Fibroblast of mammary gland (primary cell): ENCODE data around the gene EPHB2.
A peak's percentile ranks its signal among the peaks of the same experiment; 100 is the strongest.

Experiments used
- DNase-seq: peaks from one replicate; pipeline ENCODE4 v3.0.0-alpha.2; 2010; ENCODE audit warnings: low read depth
- H3K4me3 ChIP-seq: 2 replicates; pipeline ENCODE4 v1.5.1; 2011; ENCODE audit warnings: low read depth, mild to moderate bottlenecking, low read length, moderate library complexity; ENCODE audit not compliant: control insufficient read depth
- CTCF ChIP-seq: conservative IDR thresholded peaks from 2 replicates; pipeline ENCODE4 v1.5.1; 2011; ENCODE audit warnings: low read depth, low read length, inconsistent platforms; ENCODE audit not compliant: control insufficient read depth, insufficient read depth

EPHB2 gene

GRCh38 chr1:22825486-22826189, 115.0 kb downstream of the EPHB2 start:
- TF ChIP-seq CTCF, result no peak
- DNase-seq, result no peak
- no peak overlapping the region for H3K4me3 ChIP-seq

GRCh38 chr1:22826604-22827580, 116.3 kb downstream of the EPHB2 start:
- no peak overlapping the region for H3K4me3 ChIP-seq
- TF ChIP-seq CTCF, result no peak
- DNase-seq, result peak; percentile 20

- no peak for TF ChIP-seq CTCF
- H3K4me3 ChIP-seq, result no peak overlapping the region
- DNase-seq, result no peak
Measured at GRCh38 chr1:22827666-22828483, 117.2 kb downstream of the EPHB2 start.

GRCh38 chr1:22828484-22829308, 118.1 kb downstream of the EPHB2 start:
- TF ChIP-seq CTCF, result no peak
- DNase-seq, result peak; percentile 61
- no peak overlapping the region for H3K4me3 ChIP-seq

GRCh38 chr1:22829309-22829989, 118.8 kb downstream of the EPHB2 start:
- no peak overlapping the region for H3K4me3 ChIP-seq
- no peak for TF ChIP-seq CTCF
- no peak for DNase-seq
